HUES48 (cell line): ENCODE data around the gene DNAH9.
"Not testable (repeated sequence)": the region's sequence is repeated elsewhere in the genome, so short reads cannot be mapped to it uniquely, and the experiment has no call there.

Experiments used
- H3K27ac ChIP-seq: one replicate; pipeline ENCODE4 v1.7.0; 2013; ENCODE audit warnings: low read depth, low read length, inconsistent platforms
- H3K27me3 ChIP-seq: 2 replicates; pipeline ENCODE4 v1.6.1; 2013; ENCODE audit warnings: mild to moderate bottlenecking, low read length; ENCODE audit not compliant: control insufficient read depth, insufficient read depth
- H3K36me3 ChIP-seq: 2 replicates; pipeline ENCODE4 v1.6.1; 2013; ENCODE audit warnings: low read length; ENCODE audit not compliant: control insufficient read depth, insufficient read depth
- H3K4me1 ChIP-seq: 2 replicates; pipeline ENCODE4 v1.6.1; 2013; ENCODE audit warnings: mild to moderate bottlenecking, low read length; ENCODE audit not compliant: control insufficient read depth, insufficient read depth
- H3K4me3 ChIP-seq: 2 replicates; pipeline ENCODE4 v1.5.1; 2013; ENCODE audit warnings: mild to moderate bottlenecking, low read depth, low read length
- H3K9ac ChIP-seq: 2 replicates; pipeline ENCODE4 v1.6.1; 2013; ENCODE audit warnings: mild to moderate bottlenecking, low read depth, low read length, moderate library complexity
- H3K9me3 ChIP-seq: 2 replicates; pipeline ENCODE4 v1.6.1; 2013; ENCODE audit warnings: low read length; ENCODE audit not compliant: control insufficient read depth, insufficient read depth

DNAH9 gene

DNA sequence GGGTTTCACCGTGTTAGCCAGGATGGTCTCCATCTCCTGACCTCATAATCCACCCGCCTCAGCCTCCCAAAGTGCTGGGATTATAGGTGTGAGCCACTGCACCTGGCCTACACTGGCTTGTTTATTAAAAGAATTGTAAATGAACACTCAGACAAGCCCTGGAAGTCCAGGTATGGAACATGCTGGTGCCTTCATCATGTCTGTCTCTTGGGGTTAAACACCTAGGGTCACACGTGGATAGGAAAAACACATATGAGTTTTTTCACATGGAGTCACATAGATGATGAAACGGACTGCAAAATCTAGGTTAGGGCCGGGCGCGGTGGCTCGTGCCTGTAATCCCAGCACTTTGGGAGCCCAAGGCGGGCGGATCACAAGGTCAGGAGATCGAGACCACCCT, 344.8 kb downstream of the DNAH9 start:
- H3K27ac ChIP-seq, H3K9ac ChIP-seq, H3K27me3 ChIP-seq, H3K36me3 ChIP-seq, H3K9me3 ChIP-seq, H3K4me3 ChIP-seq, H3K4me1 ChIP-seq: not testable (repeated sequence)

DNA sequence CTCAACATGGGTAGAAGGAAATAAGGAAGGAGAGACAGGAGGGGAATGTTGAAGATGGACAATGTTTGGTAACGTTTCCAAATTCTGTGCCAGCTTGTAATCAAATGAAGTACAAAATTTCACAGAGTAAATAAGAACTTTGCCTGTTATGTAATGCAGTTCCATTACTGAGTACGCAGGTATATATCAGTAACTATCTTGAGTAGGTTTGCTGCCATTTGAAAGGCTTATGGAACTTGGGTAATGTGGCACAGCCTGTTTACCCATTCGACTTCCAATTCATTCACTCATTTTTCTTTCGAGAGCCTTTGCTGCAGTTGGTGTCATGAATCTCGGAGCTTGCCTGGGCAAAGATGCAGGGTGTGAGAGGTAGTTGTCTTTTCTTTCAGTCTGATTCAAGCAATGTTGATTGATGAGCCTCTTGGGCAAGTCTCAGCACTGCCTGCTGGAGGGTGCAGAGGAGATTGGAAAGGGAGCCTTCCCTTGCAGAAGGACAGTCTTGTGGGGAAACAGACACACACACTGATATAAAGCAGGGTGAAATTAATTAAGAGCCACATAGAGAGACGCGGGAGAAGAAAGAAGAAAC, 345.6 kb downstream of the DNAH9 start:
- no peaks in the 10 kb centered on the region for H3K4me1 ChIP-seq
- no peak overlapping the region for H3K9ac ChIP-seq
- H3K4me3 ChIP-seq: no peak overlapping the region
- H3K27me3 ChIP-seq: no peaks in the 10 kb centered on the region
- H3K36me3 ChIP-seq: no peaks in the 10 kb centered on the region
- H3K27ac ChIP-seq: no peak overlapping the region
- H3K9me3 ChIP-seq: no peaks in the 10 kb centered on the region

GRCh38 chr17:11944587-11944986, 346.3 kb downstream of the DNAH9 start:
- Histone ChIP-seq H3K27me3 (no peaks in the 10 kb centered on the region), H3K27ac (no peak overlapping the region), H3K9me3 (no peaks in the 10 kb centered on the region), H3K4me1 (no peaks in the 10 kb centered on the region), H3K36me3 (no peaks in the 10 kb centered on the region), H3K4me3 (no peak overlapping the region), H3K9ac (no peak overlapping the region)

- Histone ChIP-seq H3K36me3 (0 out of 2 replicates have a peak, but pooled peaks cover 2% of the 10 kb centered on the region), H3K9ac (no peak overlapping the region), H3K4me1 (no peaks in the 10 kb centered on the region), H3K27me3 (no peaks in the 10 kb centered on the region), H3K4me3 (no peak overlapping the region), H3K27ac (no peak overlapping the region), H3K9me3 (peaks cover 7% of the 10 kb centered on the region; the same call in 1 of the 2 replicates)
Measured at GRCh38 chr17:11948789-11949188, 350.5 kb downstream of the DNAH9 start.

GRCh38 chr17:11949571-11949970, 351.3 kb downstream of the DNAH9 start:
- not testable (repeated sequence) for H3K4me1 ChIP-seq, H3K9ac ChIP-seq, H3K27ac ChIP-seq, H3K36me3 ChIP-seq, H3K27me3 ChIP-seq, H3K4me3 ChIP-seq, H3K9me3 ChIP-seq

- Histone ChIP-seq H3K27me3 (no peaks in the 10 kb centered on the region), H3K27ac (no peak overlapping the region), H3K9ac (no peak overlapping the region), H3K4me1 (no peaks in the 10 kb centered on the region), H3K4me3 (no peak overlapping the region), H3K9me3 (peaks cover 7% of the 10 kb centered on the region; the same call in 1 of the 2 replicates), H3K36me3 (0 out of 2 replicates have a peak, but pooled peaks cover 2% of the 10 kb centered on the region)
Measured at GRCh38 chr17:11950771-11951519, 352.7 kb downstream of the DNAH9 start.

GRCh38 chr17:11952610-11953009, 354.3 kb downstream of the DNAH9 start:
- no peak overlapping the region for H3K9ac ChIP-seq
- H3K27me3 ChIP-seq: no peaks in the 10 kb centered on the region
- H3K9me3 ChIP-seq: peaks cover 7% of the 10 kb centered on the region; the same call in 1 of the 2 replicates
- H3K4me1 ChIP-seq: no peaks in the 10 kb centered on the region
- 0 out of 2 replicates have a peak, but pooled peaks cover 2% of the 10 kb centered on the region for H3K36me3 ChIP-seq
- H3K4me3 ChIP-seq: no peak overlapping the region
- H3K27ac ChIP-seq: no peak overlapping the region

- H3K9me3 ChIP-seq: peaks cover 7% of the 10 kb centered on the region; the same call in 1 of the 2 replicates
- H3K27ac ChIP-seq: no peak overlapping the region
- 0 out of 2 replicates have a peak, but pooled peaks cover 2% of the 10 kb centered on the region for H3K36me3 ChIP-seq
- H3K4me1 ChIP-seq: no peaks in the 10 kb centered on the region
- H3K27me3 ChIP-seq: no peaks in the 10 kb centered on the region
- H3K9ac ChIP-seq: no peak overlapping the region
- H3K4me3 ChIP-seq: no peak overlapping the region
Measured at GRCh38 chr17:11953924-11954323, 355.7 kb downstream of the DNAH9 start.

DNA sequence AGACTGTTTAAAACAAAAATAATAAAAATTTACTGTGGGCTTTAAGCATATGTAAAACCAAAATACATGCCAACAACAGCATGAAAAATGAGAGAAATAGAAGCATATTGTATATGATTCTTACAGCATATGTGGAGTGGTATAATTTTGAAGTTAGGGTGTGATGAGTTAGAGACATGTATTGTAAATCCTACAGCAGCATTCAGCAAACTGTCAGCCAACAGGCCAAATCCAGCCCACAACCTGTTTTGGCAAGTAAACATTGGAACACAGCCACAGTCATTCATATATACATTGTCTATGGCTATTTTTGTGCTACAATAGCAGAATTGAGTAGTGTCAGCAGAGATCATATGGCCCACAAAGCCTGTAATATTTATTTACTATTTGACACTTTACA, 356.7 kb downstream of the DNAH9 start:
- H3K27me3 ChIP-seq: no peaks in the 10 kb centered on the region
- H3K9me3 ChIP-seq: peaks cover 7% of the 10 kb centered on the region; the same call in 1 of the 2 replicates
- H3K4me1 ChIP-seq: no peaks in the 10 kb centered on the region
- H3K9ac ChIP-seq: no peak overlapping the region
- H3K36me3 ChIP-seq: 0 out of 2 replicates have a peak, but pooled peaks cover 2% of the 10 kb centered on the region
- no peak overlapping the region for H3K27ac ChIP-seq
- H3K4me3 ChIP-seq: no peak overlapping the region

DNA sequence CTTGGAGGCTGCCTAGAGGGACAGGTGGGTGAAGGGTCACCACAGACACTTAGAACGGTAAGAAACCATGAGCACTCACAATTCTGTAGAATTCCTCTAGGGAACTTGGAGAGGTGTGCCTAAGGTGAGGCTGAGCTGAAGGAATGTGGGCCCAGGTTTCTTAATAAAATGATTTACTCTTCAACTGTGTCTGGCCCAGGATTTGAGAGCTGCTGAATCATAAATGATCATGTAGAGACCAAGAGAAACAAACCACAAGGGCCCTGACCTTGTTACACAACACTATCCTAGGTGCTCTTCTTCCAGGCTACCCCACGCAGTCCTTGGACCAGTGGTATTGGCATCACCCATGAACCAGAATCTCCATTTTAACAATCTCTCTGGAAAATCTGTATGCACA, 371.3 kb downstream of the DNAH9 start:
- no peak overlapping the region for H3K9ac ChIP-seq
- no peak overlapping the region for H3K27ac ChIP-seq
- peaks cover 7% of the 10 kb centered on the region; the same call in 1 of the 2 replicates for H3K9me3 ChIP-seq
- H3K36me3 ChIP-seq: no peaks in the 10 kb centered on the region
- no peaks in the 10 kb centered on the region for H3K27me3 ChIP-seq
- no peak overlapping the region for H3K4me3 ChIP-seq
- H3K4me1 ChIP-seq: no peaks in the 10 kb centered on the region

- H3K36me3 ChIP-seq, H3K9me3 ChIP-seq, H3K9ac ChIP-seq, H3K4me1 ChIP-seq, H3K4me3 ChIP-seq, H3K27me3 ChIP-seq, H3K27ac ChIP-seq: not testable (repeated sequence)
Measured at GRCh38 chr17:11972741-11973140, 374.5 kb downstream of the DNAH9 start.
